NOMO-1 (cell line): ENCODE results near the gene LCN2.

Experiments used
- DNase-seq, 2 experiments: peaks; one replicate each; lab custom pipeline; 2025; ENCODE audit not compliant: unreplicated experiment in 2 of 2; lab: John Stamatoyannopoulos, UW

Gene LCN2

GRCh38 chr9:128114326-128115186, 34.7 kb upstream of the LCN2 start:
- DNase-seq = no peak

GRCh38 chr9:128115187-128116103, 33.8 kb upstream of the LCN2 start:
- no peak for DNase-seq

DNA sequence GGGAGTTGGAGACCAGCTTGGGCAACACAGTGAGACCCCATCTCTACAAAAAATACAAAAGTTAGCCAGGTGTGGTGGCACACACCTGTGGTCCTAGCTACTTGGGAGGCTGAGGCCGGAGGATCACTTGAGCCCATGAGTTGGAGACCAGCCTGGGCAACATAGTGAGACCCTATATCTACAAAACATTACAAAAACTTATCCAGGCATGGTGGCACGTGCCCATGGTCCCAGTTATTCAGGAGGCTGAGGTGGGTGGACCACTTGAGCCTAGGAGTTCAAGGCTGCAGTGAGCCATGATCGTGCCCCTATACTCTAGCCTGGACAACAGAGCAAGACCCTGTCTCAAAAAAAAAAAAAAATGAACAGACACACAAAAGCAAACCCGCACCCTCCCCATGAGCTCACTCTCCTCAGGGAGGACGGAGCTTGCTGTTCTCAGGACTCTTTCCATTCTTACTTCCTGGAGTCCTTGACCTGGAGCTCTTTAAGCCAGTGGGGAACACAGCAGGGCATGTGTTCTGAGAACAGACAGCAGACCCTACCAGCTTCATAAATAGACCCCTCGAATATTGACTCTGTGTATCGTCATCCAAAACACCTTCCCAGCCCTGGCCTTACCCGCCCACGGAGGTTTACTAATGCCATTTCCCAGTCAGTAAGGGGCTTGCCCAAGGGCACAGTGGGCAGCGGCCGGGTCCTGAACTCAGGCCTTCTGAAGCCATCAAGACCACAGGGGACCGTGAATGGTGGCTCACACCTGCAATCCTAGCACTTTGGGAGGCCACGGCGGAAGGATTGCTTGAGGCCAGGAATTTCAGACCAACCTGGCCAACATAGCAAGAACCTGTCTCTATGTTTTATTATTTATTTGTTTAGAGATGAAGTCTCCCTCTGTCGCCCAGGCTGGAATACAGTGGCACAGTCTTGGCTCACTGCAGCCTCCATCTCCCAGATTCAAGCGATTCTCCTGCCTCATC, 32.9 kb upstream of the LCN2 start:
- DNase-seq = no peak

DNA sequence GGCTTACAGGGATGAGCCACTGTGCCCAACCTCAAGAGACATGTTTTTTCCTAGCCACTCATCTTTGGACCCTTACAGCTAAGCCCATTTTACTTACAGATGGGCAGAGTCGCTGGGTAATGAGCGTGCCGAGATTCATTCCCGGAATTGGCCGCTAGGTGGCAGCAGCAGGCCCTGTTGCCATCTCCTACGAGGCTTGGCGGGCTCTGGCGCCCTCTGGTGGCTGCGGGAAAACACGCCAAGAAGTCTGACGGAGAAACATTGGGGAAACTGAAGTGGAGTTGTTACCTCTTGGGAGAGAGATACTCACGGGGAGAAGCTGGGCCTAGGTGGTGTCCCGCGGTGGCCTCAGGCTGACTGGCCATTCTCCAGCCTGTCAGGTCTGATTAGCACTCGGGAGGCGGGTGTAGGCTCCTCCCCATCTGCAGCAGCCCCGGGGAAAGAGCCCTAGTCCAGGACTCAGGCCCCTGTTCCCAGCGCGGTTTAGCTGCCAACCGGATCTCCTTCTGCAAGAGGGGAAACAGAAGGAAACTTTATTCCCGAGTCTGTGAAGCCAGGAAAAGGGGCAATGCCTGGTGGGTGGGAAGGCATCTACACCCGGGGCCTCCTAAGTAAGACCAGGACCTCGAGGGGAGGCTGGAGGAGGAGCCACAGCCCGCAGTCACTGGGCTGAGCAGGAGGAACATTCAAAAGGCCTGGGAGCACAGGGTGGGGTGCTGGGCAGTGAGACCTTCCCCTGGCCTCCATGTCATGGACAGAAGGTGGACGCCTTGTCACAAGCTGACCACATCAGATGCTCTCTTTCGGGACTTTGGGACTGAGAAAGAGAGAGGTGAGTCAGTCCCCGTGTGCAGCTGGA, 31.4 kb upstream of the LCN2 start:
- peak; percentile 75 to 80 for DNase-seq

DNA sequence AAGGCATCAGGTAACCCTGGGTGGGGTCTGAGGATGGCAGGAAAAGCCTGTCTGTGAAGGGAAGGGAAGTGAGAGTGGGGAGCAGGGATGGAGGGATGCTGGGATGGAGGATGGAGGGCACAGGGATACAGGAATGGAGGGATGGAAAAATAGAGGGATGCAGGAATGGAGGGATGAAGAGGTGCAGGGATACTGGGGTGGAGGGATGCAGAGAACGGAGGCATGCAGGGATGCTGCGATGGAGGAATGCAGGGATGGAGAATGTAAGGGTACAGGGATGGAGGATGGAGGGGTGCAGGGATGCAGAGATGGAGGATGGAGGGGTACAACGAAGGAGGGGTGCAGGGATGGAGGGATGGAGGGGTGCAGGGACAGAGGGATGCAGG, 30.8 kb upstream of the LCN2 start:
- no peak for DNase-seq

DNA sequence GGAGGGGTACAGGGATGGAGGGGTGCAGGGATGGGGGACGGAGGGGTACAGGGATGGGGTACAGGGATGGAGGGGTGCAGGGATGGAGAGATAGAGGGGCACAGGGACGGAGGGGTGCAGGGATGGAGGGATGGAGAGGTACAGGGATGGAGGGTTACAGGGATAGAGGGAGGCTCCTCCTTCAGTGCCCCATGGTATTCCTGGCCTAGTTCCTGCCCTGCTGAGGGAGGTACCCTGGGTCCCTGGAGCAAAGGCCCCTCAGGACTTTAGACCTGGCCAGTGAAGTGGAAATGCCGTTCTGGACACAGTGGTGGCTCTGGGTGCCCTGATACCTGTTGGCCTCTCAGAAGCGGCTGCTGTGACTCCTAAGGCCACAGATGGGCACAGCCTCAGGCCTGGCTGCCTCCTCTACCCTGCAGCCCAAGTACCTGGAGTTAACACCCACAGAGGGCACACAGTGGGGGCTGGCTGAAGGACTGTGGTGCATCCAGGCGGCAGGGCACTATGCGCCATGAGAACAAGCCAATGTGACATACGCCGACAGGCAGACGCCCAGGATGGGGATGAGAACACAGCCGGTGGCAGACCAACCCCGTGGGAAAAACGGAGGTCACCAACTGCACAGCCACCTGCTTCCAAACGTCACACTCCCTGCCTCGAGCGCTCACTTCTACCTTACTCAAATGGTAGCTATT, 30.1 kb upstream of the LCN2 start:
- DNase-seq = no peak

GRCh38 chr9:128120061-128120740, 29.1 kb upstream of the LCN2 start:
- DNase-seq = no peak

- DNase-seq = no peak
These were observed 28.4 kb upstream of the LCN2 start for GRCh38 chr9:128120741-128121465.

GRCh38 chr9:128121466-128121810, 27.8 kb upstream of the LCN2 start:
- DNase-seq = no peak

GRCh38 chr9:128121924-128122808, 27.1 kb upstream of the LCN2 start:
- DNase-seq = no peak

GRCh38 chr9:128122809-128123175, 26.5 kb upstream of the LCN2 start:
- DNase-seq = no peak

DNA sequence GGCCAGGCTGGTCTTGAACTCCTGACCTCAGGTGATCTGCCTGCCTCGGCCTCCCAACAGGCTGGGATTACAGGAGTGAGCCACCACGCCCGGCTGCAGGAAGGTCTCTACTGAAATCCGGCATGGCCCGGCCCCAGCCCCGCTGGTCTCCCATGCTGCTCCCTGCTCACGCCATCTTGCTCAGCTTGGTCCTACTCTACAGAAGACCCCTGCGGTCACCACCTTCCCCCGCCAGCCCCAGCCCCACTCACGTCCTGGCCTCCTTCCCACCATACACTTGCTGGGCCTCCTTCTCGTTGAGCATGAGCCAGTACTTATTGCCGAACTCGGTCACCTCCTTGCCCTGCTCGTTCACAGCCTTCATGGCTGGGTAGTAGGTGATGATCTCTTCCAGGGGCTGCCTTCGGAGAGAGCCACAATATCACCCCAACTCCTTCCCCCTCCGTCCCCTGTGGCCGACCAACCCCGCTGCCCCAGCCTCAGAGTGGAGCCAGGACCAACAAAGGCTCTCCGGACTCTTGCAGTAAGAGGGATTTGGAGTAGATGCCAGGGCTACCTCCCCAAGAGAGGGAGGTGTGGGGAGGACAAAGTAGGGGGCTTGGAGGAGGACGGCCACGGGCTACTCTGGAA, 25.7 kb upstream of the LCN2 start:
- no peak for DNase-seq

GRCh38 chr9:128124451-128124850, 24.8 kb upstream of the LCN2 start:
- no peak for DNase-seq

DNA sequence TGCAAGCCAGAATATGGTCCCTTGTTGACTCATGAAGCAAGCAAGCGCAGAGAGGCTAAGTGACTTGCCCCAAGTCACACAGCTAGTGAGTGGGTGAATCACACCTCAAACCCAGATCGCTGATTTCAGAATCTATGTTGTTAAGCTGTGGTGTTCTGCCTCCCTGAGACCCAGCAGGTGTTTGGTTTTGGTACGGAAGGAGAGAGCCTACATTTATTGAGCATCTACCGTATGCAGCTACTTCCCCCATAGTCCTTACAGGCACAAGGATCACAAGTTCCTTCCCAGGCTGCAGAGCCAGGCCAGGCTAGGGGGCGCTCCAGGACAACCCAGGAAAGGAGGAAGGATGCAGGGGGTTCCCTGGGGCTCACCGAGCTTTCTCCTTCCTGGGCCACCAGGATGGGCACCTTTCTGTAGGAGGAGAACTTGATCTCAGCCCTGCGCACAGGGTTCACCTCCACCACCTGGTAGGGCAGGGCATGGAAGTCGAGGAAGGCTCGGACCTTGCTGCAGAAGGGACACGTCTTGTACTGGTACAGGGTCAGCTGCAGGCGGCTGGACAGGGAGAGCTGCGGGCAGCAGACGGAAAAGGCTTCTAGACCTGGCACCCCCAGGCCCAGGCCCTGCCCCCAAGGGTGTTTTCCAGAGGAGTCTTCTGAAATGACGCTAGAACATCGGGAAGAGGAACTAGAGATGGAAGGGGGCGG, 24.2 kb upstream of the LCN2 start:
- peak; percentile 29 to 43 for DNase-seq

- no peak for DNase-seq
These were observed 23.5 kb upstream of the LCN2 start for GRCh38 chr9:128125580-128126354.
